ENCODE data around the gene ABHD17C.

- TF ChIP-seq POLR2A (IDR thresholded peaks at IDR 0.05): no peak
- TF ChIP-seq CTCF (IDR thresholded peaks at IDR 0.05): no peak
These were observed 92.2 kb downstream of the ABHD17C start for GRCh38 chr15:80787316-80787715.
